ENCODE data around the gene FOLR3.

DNA sequence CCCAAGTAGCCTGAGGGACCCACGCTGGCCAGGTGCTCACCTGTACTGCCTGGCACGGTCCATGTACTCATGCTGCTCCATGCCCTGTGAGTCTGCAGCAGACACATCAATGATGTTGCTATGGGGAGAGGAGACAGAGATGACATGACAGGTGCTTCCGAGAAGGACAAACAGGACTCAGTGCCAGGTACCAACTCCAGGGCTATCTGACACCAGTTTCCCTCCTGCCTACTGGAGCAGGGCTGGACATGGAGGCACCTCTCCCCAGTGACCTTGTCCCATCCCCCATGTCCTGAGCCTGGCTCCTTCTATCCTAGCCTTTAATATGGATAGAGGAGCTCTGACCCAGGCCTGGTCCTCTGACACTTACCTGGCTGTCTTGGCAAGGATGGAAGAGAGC, 36.8 kb upstream of the FOLR3 start:
- TF ChIP-seq, protein P1, sequence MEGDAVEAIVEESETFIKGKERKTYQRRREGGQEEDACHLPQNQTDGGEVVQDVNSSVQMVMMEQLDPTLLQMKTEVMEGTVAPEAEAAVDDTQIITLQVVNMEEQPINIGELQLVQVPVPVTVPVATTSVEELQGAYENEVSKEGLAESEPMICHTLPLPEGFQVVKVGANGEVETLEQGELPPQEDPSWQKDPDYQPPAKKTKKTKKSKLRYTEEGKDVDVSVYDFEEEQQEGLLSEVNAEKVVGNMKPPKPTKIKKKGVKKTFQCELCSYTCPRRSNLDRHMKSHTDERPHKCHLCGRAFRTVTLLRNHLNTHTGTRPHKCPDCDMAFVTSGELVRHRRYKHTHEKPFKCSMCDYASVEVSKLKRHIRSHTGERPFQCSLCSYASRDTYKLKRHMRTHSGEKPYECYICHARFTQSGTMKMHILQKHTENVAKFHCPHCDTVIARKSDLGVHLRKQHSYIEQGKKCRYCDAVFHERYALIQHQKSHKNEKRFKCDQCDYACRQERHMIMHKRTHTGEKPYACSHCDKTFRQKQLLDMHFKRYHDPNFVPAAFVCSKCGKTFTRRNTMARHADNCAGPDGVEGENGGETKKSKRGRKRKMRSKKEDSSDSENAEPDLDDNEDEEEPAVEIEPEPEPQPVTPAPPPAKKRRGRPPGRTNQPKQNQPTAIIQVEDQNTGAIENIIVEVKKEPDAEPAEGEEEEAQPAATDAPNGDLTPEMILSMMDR (IDR thresholded peaks at IDR 0.05) = no peak
- no peak for TF ChIP-seq POLR2AphosphoS5 (IDR thresholded peaks at IDR 0.05)
